Activated T-cell treated with anti-CD3 and anti-CD28 coated beads, Interleukin-2, amount 50 U/mL, for 4 hours (primary cell): ENCODE data around the gene CCDC142. TPM values are rescaled to one million over a fixed set of nuclear protein-coding genes. Genes with fewer than 3 reads are reported as not detected.
"Not testable (repeated sequence)": the region's sequence is repeated elsewhere in the genome, so short reads cannot be mapped to it uniquely, and the experiment has no call there.

Experiments used
- ATAC-seq, 2 donors: fragments of 200-7000 bp; cut with Tn5 transposase; one replicate each; pipeline ENCODE4 v1.10.0; 2021
- DNase-seq: peaks from one replicate; pipeline ENCODE4 v3.0.0-alpha.2; 2020
- H3K27me3 Mint-ChIP-seq: one replicate; pipeline ENCODE4 v1.8.0; 2021; ENCODE audit warnings: low read depth, mixed read lengths
- H3K36me3 Mint-ChIP-seq: one replicate; pipeline ENCODE4 v1.8.0; 2022; ENCODE audit warnings: mixed read lengths; ENCODE audit not compliant: insufficient read depth
- H3K4me1 Mint-ChIP-seq: one replicate; pipeline ENCODE4 v1.8.0; 2021; ENCODE audit warnings: low read depth, mixed read lengths
- H3K4me3 Mint-ChIP-seq: one replicate; pipeline ENCODE4 v1.8.0; 2021; ENCODE audit warnings: mild to moderate bottlenecking, moderate library complexity, mixed read lengths
- H3K9me3 Mint-ChIP-seq: one replicate; pipeline ENCODE4 v1.8.0; 2021; ENCODE audit warnings: mixed read lengths
- total RNA-seq, 3 donors: library from RNA; stranded (reverse); gene quantifications; one replicate each; pipeline ENCODE4 v1.2.1, GENCODE V29; 2021

The CCDC142 gene
- total RNA-seq, 3 donors from 2014 or later: 13.7 to 17.3 (median 13.9) TPM

GRCh38 chr2:74497777-74498499 is 15.1 kb upstream of the CCDC142 start:
- Mint-ChIP-seq H3K4me1 (peaks cover 32% of the 10 kb centered on the region), H3K9me3 (no peaks in the 10 kb centered on the region), H3K4me3 (peak overlapping the region; percentile 81), H3K36me3 (peaks cover 10% of the 10 kb centered on the region), H3K27me3 (peaks cover 52% of the 10 kb centered on the region)
- peak; percentile 32 to 37 for ATAC-seq
- DNase-seq: no peak

GRCh38 chr2:74496997-74497776 is 14.4 kb upstream of the CCDC142 start:
- ATAC-seq: no peak
- no peak for DNase-seq
- H3K36me3 Mint-ChIP-seq: peaks cover 16% of the 10 kb centered on the region
- H3K4me3 Mint-ChIP-seq: peak overlapping the region; percentile 81
- no peaks in the 10 kb centered on the region for H3K9me3 Mint-ChIP-seq
- H3K27me3 Mint-ChIP-seq: peaks cover 45% of the 10 kb centered on the region
- H3K4me1 Mint-ChIP-seq: peaks cover 26% of the 10 kb centered on the region

GRCh38 chr2:74495440-74495839 is 12.6 kb upstream of the CCDC142 start:
- Mint-ChIP-seq H3K4me1 (peaks cover 24% of the 10 kb centered on the region), H3K36me3 (peaks cover 27% of the 10 kb centered on the region), H3K9me3 (no peaks in the 10 kb centered on the region), H3K4me3 (no peak overlapping the region), H3K27me3 (peaks cover 27% of the 10 kb centered on the region)
- ATAC-seq (no peak), DNase-seq (no peak)

- Mint-ChIP-seq H3K4me1 (peaks cover 11% of the 10 kb centered on the region), H3K36me3 (peaks cover 37% of the 10 kb centered on the region), H3K9me3 (no peaks in the 10 kb centered on the region), H3K27me3 (peaks cover 11% of the 10 kb centered on the region), H3K4me3 (no peak overlapping the region)
- DNase-seq (no peak), ATAC-seq (no peak)
Measured at GRCh38 chr2:74493546-74493945, 10.7 kb upstream of the CCDC142 start.

- Mint-ChIP-seq H3K36me3 (peaks cover 38% of the 10 kb centered on the region), H3K4me3 (no peak overlapping the region), H3K4me1 (no peaks in the 10 kb centered on the region), H3K9me3 (no peaks in the 10 kb centered on the region), H3K27me3 (no peaks in the 10 kb centered on the region)
- ATAC-seq (no peak), DNase-seq (no peak)
Measured at GRCh38 chr2:74491648-74492544, 9.1 kb upstream of the CCDC142 start.

GRCh38 chr2:74489906-74490305 is 7.1 kb upstream of the CCDC142 start:
- ATAC-seq (no peak), DNase-seq (no peak)
- Mint-ChIP-seq H3K4me3 (no peak overlapping the region), H3K27me3 (no peaks in the 10 kb centered on the region), H3K4me1 (peaks cover 2% of the 10 kb centered on the region), H3K36me3 (peaks cover 47% of the 10 kb centered on the region), H3K9me3 (no peaks in the 10 kb centered on the region)

- no peak overlapping the region for H3K4me3 Mint-ChIP-seq
- H3K36me3 Mint-ChIP-seq: peaks cover 42% of the 10 kb centered on the region
- ATAC-seq: no peak
Measured at GRCh38 chr2:74488643-74489481, 6.1 kb upstream of the CCDC142 start.

GRCh38 chr2:74486141-74486540 is 3.3 kb upstream of the CCDC142 start:
- no peaks in the 10 kb centered on the region for H3K27me3 Mint-ChIP-seq
- DNase-seq (no peak), ATAC-seq (no peak)
- H3K4me3 Mint-ChIP-seq: no peak overlapping the region
- H3K4me1 Mint-ChIP-seq: peaks cover 15% of the 10 kb centered on the region
- H3K36me3 Mint-ChIP-seq: peaks cover 26% of the 10 kb centered on the region
- no peaks in the 10 kb centered on the region for H3K9me3 Mint-ChIP-seq

More at GRCh38 chr2:74488643-74489481, 6.1 kb upstream of the CCDC142 start:
- DNase-seq: no peak
- H3K27me3 Mint-ChIP-seq: no peaks in the 10 kb centered on the region
- H3K4me1 Mint-ChIP-seq: peaks cover 4% of the 10 kb centered on the region
- H3K9me3 Mint-ChIP-seq: no peaks in the 10 kb centered on the region

GRCh38 chr2:74483675-74484164 is 922 bp upstream of the CCDC142 start:
- not testable (repeated sequence) for ATAC-seq, DNase-seq, H3K27me3 Mint-ChIP-seq

GRCh38 chr2:74481961-74482800 is 617 bp downstream of the CCDC142 start:
- peak overlapping the region; percentile 99 for H3K4me3 Mint-ChIP-seq
- no peaks in the 10 kb centered on the region for H3K9me3 Mint-ChIP-seq
- H3K36me3 Mint-ChIP-seq: peaks cover 17% of the 10 kb centered on the region
- peak; percentile 60 to 64 for ATAC-seq
- DNase-seq: no peak
- no peaks in the 10 kb centered on the region for H3K27me3 Mint-ChIP-seq
- H3K4me1 Mint-ChIP-seq: peaks cover 30% of the 10 kb centered on the region

More at GRCh38 chr2:74483675-74484164, 922 bp upstream of the CCDC142 start:
- peak overlapping the region; percentile 99 for H3K4me3 Mint-ChIP-seq
- H3K9me3 Mint-ChIP-seq: not testable (repeated sequence)
- peaks cover 14% of the 10 kb centered on the region for H3K36me3 Mint-ChIP-seq
- peaks cover 30% of the 10 kb centered on the region for H3K4me1 Mint-ChIP-seq

- DNase-seq: no peak
Measured at GRCh38 chr2:74481431-74481830, 1.4 kb downstream of the CCDC142 start.

GRCh38 chr2:74474899-74475298 is 7.9 kb downstream of the CCDC142 start:
- H3K36me3 Mint-ChIP-seq: peaks cover 23% of the 10 kb centered on the region
- peaks cover 21% of the 10 kb centered on the region for H3K4me1 Mint-ChIP-seq
- no peaks in the 10 kb centered on the region for H3K9me3 Mint-ChIP-seq
- ATAC-seq: no peak
- no peak overlapping the region for H3K4me3 Mint-ChIP-seq
- no peaks in the 10 kb centered on the region for H3K27me3 Mint-ChIP-seq
- no peak for DNase-seq

More at GRCh38 chr2:74481431-74481830, 1.4 kb downstream of the CCDC142 start:
- Mint-ChIP-seq H3K36me3 (peaks cover 12% of the 10 kb centered on the region), H3K4me3 (peak overlapping the region; percentile 99), H3K4me1 (peaks cover 30% of the 10 kb centered on the region), H3K27me3 (no peaks in the 10 kb centered on the region), H3K9me3 (no peaks in the 10 kb centered on the region)
- no peak for ATAC-seq
